Measurements from ENCODE around the gene RCAN1.
A peak's percentile ranks its signal among the peaks of the same experiment; 100 is the strongest.
"Not testable (repeated sequence)": the region's sequence is repeated elsewhere in the genome, so short reads cannot be mapped to it uniquely, and the experiment has no call there.

RCAN1 gene

DNA sequence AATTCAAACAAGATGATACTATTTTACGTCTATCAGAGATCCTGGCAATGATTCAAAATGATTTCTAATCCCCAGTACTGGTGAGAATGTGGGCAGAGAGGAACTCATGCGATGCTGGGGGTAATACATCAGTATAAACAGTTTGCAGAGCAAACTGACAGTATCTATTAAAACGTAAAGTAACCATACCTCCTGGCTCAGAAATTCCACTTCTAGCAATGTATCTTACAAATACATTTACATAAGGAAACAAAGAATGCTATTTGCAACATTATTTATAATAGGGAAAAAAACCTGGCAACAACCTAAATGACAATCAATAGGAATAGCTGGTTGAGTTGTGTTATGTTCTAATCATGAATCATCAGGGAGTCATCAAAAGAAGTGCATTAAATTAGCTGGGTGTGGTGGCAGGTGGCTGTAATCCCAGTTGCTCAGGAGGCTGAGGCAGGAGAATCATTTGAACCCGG lies 15.9 kb downstream of the RCAN1 start:
- DNase-seq = no peak

DNA sequence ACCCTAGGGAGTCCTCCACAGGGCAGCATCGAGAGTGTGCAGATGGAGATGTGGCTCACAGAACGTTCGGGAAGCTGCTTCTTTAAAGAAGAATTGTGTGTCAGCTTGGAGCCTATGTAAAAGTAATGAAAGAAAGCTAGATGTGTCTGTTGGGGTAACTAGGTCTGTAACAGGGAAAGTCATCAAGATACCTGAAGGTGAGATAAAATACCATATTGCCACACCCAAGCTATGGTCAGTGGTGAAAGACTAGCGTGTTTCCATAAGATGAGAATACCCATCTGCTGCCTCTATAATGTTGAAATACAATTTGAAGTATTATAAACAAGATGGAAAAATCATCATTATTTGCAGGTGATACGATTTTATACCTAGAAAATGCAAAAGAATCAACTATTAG lies 17.5 kb downstream of the RCAN1 start:
- no peak for DNase-seq

DNA sequence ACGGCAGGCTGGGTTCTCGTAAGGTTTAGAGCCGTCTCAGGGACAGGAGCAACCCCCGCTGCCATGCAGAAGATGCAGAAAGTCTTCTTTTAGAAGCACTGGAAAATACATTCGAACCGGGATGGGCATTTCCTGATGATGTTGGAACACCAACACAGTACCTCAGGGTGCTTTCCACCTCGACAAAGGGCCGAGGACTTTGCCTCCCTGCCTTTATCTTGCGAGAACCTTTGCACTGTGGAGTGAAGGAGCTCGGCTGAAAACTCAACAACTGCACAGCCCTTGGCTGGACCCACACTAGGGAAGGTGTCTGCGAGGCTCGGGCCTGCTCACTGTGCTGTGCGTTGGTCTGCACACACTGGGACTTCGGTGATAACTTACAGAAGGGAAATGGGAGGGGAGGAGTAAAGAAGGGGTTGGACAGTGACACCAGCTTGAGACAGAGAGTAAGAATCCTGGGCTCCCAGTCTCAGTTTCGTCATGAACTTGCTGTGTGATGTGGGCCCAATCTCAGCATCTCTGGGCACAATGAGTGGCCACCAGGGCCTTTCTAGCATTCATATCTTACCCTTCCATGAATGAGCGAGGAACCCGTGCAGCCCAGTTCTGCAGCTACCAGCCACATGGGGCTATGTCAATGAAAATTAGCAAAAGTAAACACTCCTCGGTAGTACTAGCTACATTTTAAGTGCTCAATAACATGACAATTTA lies 18.2 kb downstream of the RCAN1 start:
- no peak for DNase-seq

DNA sequence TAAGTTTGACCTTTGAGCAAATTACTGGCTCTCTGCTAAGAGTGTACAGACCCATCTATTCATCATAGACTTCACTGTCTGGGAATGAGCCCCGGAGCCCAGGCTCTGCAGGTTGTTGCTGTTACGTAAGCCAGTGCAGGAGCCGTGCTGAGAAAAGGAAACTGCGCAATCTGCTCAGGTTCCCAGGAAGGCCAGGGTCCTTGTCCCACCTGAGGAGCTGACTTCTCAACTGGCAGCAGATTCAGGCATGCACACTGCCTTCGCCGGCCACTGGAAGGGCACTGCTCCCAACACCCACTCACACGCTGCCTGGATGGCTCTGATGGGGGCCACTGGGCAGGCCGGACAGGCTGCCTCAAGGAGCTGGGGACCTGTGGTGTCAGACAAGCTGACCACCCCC lies 19.5 kb downstream of the RCAN1 start:
- DNase-seq = no peak

DNA sequence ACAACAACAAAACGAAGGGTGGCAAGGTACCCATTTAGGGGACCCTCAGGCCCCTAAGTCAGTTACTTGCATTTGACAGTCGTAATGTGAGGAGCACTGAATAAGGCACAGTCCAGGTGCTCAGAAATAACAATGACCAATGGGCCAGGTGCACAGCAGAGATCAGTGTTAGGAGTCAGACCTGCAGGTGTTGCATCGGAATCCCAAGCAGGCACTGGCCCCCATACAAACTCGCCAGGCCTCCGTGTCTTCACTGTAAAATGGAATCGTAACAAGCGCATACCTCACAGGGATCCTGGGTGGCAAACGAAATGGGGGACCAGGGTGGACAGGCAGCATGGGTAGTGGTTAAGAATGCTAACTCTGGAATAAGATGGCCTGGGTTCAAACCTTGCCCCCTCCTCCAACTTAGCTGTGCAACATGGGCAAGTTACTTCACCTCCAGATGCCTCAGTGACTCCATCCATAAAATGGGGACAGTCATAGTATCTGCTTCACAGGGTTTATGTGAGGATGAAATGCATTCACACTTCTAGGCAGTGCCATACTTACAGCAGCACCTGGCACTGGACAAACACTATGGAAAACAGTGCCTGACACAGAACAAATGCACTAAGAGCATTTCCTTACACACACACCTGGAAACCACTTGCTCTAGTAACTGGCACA lies 20.2 kb downstream of the RCAN1 start:
- no peak for DNase-seq

DNA sequence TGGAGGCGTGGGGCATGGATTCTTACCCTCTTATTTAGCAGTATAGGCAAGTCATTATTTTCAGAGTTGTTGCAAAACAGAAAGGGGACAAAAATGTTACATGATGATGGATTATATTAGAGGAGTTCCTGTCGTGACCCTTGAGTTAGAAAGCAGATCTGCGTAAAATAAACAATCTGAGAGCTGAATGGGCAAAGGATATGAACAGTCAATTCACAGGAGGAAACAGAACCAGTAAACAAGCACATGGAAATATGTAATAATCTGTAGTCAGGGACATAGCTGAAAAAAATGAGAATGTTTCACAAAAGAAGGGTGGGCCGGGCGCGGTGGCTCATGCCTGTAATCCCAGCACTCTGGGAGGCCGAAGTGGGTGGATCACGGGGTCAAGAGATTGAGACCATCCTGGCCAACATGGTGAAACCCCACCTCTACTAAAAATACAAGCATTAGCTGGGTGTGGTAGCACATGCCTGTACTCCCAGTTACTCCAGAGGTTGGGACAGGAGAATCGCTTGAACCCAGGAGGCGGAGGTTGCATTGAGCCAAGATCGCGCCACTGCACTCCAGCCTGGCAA lies 20.9 kb downstream of the RCAN1 start:
- DNase-seq = no peak

DNA sequence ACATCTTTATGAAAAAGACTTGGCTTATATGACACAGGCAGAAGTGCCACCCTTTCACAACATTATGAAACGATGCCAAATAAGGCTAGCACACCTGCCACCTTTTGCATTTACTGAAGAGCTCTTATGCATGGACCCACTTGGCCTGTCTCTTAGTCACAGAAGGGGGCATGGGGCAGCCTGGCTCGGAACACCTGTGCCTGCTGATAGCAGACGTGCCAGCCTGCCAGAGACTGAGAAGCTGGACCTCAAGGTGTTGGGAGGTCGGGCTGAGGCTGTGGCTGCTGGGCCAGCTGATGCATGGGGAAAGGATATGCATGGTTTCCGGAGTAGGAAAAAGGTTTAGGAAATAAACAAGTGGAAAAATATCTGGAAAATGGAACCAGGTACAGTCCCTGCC lies 21.5 kb downstream of the RCAN1 start:
- no peak for DNase-seq

DNA sequence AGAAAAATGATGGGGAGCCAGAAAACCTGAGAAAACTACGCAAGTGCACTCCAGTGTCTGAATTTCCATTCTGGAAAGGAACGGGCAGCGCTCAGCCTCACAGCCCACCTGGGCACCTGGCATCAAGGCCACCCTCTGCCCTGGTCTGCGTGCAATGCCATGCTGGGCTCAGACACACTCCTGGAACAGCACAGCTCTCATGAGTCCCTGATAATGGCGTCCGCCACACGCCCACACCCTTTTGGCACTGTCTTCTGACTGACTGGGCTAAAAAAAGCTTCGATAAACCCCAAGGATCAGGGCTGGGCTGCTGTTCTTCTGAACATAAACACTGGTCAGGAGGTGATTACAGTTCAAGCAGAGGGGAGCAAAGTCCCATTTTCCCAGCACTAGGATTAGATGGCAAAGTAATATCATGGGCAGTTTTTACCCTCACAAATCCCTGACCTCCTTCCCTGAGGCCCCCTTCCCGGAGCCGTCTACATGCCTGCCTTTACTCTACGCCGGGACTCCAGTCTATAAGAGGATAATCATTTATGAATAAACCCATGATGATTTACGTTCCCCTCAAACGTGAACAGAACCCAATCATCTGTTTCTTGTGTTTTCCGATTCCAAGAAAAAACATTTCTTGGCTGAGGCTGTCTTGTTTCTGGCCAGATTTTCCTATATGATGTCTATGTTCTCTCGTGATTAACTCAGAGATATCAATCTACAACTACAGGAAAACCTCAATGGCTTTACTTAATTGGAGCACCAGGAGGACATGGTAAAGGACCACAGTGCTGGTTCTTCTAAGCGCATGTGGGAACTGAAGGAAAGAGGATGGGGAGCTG lies 22.6 kb downstream of the RCAN1 start:
- DNase-seq = no peak

DNA sequence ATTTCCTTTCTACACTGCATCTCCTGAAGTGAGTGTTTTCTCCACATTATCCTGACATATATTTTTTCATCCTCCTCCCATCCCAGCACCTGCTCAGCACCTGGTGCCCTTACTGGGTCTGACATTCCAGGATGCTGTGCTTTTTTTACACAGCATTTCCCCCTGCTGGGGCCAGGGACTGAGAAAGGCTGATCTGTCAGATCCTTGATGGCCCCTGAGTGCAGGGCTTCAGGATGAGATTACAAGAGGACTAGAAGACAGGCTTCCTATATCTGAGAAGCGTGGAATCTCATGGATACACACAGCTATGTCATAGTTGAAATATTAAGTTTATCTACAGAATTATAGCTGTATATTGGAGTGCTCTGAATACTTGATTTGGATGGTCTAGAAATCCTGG lies 24.4 kb downstream of the RCAN1 start:
- no peak for DNase-seq

DNA sequence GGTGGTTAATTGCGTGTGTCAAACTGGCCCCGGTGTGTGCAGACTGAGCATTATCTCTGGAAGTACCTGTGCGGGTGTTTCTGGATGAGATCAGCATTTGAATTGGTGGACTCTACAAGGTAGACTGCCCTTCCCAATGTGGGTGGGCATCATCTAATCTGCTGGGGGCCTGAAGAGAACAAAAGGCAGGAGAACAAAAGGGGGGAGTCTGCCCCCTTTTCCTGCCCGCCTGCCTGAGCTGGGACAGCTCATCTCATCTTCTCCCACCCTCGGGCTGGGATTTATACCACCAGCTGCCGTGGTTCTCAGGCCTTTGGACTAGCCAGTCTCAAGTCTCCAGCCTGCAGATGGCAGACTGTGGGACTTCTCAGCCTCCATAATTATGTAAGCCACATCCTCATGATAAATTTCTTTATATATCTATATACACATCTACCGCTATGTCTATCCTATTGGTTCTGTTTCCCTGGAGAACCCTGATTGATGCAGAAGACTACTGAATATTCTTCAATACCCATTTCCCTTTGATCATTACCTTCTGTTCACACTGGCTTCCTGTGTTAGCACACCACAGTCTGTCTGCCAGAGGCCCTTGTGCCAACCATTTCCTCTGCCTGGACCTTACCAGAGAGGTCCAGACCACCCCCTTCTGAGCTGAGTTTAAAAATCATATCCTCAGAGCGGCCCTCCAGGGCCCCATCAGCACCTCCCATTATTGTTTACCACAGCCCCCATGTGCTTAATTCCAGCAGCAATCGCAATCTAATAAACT lies 25.2 kb downstream of the RCAN1 start:
- DNase-seq = no peak

DNA sequence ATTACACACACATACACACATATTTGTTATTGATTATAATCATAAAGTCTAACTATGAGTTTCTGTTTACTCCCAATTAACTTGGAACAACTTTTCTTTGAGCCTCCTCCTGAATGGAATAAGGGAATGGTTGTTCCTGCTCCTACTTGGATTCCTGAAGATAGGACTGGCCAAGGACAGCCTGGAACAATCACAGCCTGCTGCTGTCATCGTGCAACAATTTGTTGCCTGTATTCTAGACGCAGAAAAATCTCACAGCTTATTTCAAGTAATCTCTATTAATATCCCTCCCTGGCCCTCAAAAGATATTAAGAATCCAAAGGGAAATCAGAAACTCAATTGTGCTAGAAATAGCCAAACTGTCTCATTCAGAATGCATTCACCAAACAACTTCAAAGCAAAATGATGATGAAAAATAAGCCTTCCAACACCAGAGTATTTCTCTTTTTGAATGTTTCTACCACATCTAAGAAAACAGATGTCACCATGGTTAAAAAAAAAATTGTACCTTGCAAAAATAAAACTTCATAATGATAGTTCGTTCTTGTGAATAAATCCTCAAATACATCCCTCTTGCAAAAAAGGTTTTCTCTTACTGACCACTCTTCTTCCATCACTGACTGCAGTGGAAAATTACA lies 30.9 kb downstream of the RCAN1 start:
- no peak for DNase-seq

DNA sequence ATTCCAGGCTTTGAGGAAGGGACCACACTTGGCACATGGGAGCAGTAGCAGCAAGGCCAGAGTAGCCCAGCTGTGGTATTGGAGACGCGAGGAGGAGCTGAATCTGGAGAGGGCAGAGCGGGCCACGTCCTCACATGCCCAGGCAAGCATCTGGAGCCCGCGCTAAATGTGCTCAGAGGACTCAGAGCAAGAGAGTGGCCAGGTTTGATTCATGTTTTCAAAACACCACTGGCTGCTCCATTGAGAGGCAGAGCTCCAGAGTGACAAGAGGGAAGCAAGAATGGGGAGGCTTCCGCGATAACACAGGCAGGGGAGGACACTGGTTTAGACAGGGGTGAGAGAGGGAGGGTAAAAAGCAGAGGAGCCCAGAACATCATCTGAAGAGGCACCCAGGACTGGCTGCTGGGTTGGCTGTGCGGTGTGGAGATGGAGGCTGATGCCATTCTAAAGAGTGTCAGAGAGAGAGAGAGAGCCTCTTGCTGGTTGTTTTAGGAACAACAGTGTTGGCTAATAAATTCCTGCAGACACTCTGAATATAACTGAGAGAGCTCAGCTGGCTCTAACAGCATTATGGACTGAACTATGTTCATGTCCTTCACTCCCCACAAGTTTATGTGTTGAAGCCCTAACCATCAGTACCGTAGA lies 32.3 kb downstream of the RCAN1 start:
- peak; percentile 43 for DNase-seq

DNA sequence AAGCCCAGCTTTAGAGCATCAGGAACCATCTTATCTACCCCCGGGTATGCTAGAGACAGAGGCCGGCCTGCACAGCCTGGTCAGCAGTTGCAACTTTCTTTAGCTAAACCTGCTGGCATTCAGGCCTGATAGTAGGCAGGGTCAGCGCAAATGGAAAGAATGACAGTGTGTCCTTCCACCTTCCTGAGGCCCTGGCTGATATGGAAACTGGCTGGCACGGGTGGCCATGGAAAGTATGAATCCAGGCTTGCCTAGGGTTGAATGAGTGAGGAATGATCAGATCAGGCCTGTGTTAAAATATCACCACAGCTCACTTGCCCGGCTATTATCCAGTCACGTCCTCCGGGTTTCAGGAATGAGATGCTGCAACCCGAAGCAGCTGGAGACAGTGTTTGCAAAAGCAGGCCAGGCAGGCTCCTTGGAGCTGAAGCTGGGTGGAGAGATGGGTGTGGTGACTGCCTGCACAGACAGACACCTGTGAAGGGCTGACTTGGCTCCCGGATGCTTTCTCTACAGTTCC lies 34.7 kb downstream of the RCAN1 start:
- DNase-seq = peak; percentile 27

DNA sequence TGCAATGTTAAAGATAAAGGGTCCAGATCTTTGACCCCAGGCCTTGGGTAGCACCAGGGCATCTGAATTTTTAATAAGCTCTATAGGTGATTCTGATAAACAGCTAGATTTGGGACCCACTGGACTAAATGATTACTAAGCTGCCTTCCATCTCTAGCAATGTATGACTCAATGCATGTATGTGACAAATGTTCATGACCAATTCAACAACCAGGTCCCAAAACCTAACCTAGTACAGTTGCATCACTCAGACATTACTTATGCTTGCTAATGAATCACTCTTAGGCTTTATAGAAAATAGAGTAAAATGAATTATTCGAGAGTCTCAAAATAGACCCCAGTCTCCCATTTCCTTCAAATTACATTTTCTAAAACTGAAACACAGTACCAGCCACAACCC lies 35.5 kb downstream of the RCAN1 start:
- DNase-seq = no peak

DNA sequence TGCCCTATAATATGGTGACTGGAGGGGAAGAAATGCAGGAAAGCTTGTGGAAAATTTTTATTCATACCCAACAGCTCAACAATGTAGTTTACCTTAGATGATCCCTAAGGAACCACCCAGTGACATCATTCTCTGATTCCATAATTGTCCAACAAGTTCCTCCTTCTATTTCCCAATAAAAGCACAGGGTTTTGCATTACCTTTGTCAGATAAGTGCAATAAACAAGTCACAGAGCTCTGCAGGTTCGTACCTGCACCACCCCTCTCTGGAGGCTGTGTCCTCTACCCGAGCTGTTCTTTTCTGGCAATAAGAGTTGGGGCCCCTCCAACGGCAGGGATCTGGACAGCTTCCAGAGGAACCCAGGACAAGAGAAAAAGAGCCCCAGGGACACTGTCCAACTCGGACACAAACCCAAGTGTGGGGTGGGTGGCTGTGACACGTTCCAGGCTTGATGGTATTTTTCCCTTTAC lies 38.8 kb downstream of the RCAN1 start:
- DNase-seq = no peak

DNA sequence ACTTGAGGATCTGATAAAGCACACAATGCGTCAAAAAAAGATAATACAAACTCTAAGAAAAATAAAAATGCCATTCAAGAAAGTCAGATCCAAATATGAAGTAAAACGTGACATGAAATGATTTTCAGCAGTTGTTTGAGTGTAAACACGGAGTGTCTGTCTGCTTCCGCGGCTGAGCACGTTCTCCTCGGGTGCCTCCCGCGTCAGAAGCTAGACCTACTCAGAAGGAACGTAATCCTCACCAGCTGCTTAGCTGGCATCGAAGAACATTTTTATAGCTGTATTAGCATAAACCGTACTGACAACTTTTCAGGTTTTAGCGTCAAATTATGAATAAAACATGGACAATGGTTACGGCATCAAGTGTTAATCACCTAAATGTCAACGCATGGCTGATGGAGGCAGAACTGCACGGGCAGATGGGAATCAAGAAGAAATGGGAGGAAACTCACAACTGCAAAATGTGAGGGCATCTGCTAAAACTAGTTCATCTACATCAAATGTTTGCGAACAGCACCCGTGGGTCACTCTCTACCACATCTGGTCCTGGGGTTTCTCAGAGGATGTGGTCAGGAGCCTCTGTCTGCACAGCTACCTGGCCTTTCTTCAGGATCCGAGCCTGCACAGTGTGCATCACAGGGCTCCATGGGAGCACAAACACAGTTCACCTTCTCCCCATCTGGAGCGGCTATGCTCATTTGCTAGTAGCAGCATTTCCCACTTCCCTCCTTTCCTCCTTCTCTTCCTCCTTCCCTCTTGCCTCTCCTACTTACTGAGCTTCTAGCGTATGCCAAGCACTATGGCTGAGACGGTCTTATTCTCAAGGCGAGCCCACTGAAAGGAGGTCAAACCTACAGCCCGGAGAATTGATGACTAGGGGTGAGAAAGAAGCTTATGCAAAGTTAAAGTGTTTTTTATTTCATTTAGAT lies 40.0 kb downstream of the RCAN1 start:
- DNase-seq = peak; percentile 63

DNA sequence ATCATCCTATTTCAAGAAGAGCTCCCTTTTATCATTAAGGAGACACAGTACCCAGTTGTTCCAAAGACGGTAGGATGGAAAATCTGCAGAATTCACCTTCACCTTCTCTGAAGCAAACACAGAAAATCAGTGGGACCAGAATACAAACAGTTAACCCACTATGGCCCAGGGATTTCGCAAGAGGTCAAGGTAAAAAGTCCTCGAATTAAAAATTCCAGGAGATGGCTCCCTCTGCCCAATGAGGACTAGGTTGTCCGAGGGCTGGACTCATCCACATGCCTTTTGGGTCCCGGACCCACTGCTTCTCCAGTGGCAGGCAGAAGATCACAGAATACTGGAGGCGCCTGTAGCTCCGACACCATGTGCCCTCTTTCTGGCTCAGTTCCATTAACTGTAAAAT lies 42.9 kb downstream of the RCAN1 start:
- DNase-seq = no peak

DNA sequence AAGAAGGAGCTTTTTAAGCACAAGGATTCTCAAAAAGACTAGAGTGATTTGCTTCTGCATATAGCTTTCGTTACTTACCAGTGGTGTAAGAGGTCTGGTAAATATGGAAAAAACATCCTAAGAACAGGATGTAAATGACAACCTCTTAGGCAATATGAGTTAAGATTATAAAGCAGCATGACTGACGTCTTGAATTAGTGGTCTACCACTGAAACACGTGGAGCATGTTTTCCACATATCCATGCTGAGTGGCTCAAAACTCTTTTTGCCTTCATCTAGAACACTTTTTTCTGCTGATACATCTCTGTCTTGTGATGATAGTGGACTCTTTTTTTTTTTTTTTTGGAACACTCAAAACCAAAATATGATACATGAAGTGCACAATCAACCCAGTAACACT lies 44.6 kb downstream of the RCAN1 start:
- DNase-seq = no peak

DNA sequence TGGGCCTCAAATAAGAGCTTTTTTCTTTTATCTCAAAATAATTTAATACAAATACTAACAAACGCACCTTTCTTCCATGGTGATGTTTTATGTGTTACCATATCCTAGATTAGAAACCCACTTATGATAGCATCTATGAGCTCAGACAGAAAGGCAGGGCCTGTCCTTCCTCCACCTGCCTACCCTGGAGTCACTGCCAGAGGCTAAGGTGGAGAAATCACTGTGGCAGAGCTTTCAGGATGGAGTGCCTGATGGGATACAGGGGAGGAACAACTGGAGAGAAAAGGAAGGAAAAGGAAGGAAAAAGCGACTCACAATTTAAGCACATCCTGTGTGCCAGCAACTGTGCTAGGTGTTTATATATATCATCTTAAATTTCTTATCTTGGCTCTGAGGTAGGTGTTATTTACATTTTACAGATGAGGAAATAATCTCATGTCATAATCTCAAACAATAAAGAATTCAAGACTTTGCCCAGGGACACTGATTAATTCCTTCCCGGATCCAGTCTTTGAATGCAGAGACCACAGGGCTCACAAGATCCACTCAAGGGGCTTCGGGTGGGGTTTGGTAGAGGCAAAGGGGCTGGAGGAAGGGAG lies 45.4 kb downstream of the RCAN1 start:
- no peak for DNase-seq

DNA sequence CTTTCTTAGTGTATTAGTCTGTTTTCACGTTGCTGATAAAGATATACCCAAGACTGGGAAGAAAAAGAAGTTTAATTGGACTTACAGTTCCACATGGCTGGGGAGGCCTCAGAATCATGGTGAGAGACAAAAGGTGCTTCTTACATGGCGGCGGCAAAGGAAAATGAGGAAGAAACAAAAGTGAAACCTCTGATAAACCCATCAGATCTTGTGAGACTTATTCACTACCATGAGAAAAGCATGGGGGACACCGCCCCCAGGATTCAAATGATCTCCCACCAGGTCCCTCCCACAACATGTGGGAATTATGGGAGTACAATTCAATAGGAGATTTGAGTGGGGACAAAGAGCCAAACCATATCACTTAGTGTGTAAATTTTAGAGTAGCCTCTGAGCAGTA lies 46.1 kb downstream of the RCAN1 start:
- not testable (repeated sequence) for DNase-seq

Data from NK-92 treated with Interleukin-12 subunit alpha and Interleukin-12 subunit beta, amount 100 ng/mL, for 24 hours (cell line).